ENCODE results near the gene MRPS2.
"Not testable (repeated sequence)": the region's sequence is repeated elsewhere in the genome, so short reads cannot be mapped to it uniquely, and the experiment has no call there.

The MRPS2 gene

DNA sequence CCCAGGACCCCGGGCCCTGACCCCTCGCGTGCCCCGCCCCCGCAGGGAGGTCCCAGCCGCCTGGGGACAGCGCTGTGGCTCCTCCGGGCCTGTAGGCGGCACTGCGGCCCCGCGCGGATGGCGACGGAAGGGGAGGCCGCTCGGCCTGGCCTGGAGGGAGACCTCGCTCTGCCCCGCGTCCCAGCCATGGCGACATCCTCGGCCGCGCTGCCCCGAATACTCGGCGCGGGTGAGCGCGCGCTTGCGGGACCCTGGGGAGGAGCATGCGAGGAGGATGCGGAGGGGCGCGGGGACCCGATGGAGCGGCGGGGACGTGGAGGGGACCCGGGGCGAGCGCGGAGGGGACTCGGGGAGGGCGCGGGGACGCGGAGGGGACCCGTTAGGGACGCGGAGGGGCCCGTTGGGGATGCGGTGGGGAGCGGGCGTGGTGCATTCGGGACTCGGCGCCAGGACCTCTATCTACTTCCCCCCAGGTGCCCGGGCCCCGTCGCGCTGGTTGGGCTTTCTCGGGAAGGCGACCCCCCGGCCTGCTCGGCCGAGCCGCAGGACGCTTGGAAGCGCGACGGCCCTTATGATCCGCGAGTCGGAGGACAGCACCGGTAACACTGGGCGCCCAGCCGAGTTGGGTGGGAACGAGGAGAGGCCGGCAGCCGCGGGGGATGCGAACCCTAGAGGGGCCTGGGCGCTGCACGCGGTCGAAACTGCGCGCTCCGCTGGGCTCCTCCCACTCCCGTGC lies at the start of gene MRPS2:
MRPS2 (plus strand) TSS at position 158 of the 736 bp plus-strand sequence; CDS start at position 187, 29 bp downstream.
- peaks cover 34% of the 10 kb centered on the region for H3K4me1 Mint-ChIP-seq
- H3K27ac Mint-ChIP-seq: peak within 1 kb of the TSS; percentile 98
- H3K27me3 Mint-ChIP-seq: no peaks in the 10 kb centered on the region
- H3K9me3 Mint-ChIP-seq: no peaks in the 10 kb centered on the region
- peak; percentile 88 to 91 for DNase-seq
- ATAC-seq: peak; percentile 95
- H3K4me3 Mint-ChIP-seq: peak within 1 kb of the TSS; percentile 89 to 94

DNA sequence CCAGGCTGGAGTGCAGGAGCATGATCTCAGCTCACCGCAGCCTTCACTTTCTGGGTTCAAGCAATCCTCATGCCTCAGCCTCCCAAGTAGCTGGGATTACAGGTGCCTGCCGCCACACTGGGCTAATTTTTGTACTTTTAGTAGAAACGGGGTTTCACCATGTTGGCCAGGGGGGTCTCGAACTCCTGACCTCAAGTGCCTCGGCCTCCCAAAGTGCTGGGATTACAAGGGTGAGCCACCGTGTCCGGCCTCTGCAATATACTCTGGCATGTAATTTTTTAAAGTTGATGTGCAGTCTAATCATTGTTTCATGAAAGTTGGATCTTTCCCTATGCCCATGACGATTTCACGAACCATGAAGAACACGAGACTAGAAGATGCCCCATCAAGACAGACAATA lies 49.5 kb upstream of the MRPS2 start:
- Mint-ChIP-seq H3K27me3 (peaks cover 9% of the 10 kb centered on the region), H3K9me3 (no peaks in the 10 kb centered on the region), H3K4me1 (no peaks in the 10 kb centered on the region), H3K4me3 (no peak overlapping the region), H3K27ac (no peak overlapping the region)
- ATAC-seq (no peak), DNase-seq (no peak)

DNA sequence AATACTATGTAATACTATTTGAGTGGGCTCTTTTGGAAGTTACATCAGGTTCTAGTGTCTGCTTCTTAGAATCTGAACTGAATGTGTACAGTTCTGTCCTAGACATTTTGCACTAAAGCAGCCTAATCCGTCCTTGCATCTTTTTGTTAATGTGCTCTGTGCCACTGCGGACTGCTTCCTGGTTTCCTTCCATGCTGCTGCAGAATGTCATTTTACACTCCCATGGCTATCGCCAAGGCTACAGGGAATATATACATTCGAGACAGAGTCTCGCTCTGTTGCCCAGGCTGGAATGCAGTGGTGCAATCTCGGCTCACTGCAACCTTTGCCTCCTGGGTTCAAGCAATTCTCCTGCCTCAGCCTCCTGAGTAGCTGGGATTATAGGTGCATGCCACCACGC lies 48.6 kb upstream of the MRPS2 start:
- peaks cover 14% of the 10 kb centered on the region for H3K27me3 Mint-ChIP-seq
- ATAC-seq, H3K9me3 Mint-ChIP-seq, H3K4me1 Mint-ChIP-seq, DNase-seq, H3K4me3 Mint-ChIP-seq, H3K27ac Mint-ChIP-seq: not testable (repeated sequence)

DNA sequence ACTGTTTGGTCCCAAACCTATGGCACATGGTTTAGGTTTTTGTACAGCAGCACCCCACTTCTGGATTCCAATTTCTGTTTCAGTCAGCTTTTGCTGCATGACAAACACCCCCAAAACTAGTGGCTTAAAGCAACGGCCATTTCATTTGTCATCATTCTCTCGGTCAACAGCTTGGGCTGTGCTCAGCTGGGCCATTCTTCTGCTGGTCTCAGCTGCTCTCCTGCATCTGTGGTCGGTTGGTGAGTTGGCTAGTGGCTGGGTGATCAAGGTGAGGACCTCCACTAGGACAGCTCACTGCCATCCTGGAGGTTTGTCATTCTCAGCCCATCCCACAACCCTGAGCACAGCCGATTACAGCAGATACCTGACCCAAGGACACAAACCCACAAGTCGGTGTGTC lies 45.7 kb upstream of the MRPS2 start:
- no peak overlapping the region for H3K27ac Mint-ChIP-seq
- H3K27me3 Mint-ChIP-seq: peaks cover 39% of the 10 kb centered on the region
- no peak for DNase-seq
- ATAC-seq: no peak
- no peaks in the 10 kb centered on the region for H3K9me3 Mint-ChIP-seq
- H3K4me1 Mint-ChIP-seq: no peaks in the 10 kb centered on the region
- H3K4me3 Mint-ChIP-seq: no peak overlapping the region

DNA sequence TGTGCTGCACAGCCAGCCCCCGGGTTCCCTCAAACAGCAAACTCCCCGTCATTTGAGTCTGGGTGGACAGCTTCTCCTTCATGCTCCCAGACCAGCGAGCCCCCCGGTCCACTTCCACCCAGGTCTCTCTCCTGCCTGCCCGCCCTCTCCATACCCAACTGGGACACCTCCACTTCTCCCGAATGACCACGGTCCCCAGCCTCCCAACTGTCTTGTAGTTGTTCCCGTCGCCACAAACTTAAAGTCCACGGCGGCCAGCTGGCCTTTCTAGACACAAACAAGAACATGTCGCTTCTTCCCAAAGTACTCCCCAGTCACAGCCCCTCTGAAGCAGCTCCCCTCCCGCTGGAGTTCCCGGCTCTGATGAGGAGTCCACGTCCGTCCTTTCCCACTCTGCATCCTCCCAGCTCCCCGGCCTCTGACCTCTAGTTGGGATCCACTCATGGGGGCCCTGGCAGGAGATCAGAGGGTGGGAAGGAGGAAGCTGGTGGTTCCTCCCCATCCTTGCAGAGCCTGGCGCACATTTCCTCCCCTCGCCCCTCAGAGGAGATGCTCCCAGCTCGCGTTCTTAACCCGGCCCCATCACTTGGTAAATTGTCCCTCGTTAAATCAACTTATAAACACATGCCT lies 45.0 kb upstream of the MRPS2 start:
- H3K27me3 Mint-ChIP-seq: peaks cover 47% of the 10 kb centered on the region

DNA sequence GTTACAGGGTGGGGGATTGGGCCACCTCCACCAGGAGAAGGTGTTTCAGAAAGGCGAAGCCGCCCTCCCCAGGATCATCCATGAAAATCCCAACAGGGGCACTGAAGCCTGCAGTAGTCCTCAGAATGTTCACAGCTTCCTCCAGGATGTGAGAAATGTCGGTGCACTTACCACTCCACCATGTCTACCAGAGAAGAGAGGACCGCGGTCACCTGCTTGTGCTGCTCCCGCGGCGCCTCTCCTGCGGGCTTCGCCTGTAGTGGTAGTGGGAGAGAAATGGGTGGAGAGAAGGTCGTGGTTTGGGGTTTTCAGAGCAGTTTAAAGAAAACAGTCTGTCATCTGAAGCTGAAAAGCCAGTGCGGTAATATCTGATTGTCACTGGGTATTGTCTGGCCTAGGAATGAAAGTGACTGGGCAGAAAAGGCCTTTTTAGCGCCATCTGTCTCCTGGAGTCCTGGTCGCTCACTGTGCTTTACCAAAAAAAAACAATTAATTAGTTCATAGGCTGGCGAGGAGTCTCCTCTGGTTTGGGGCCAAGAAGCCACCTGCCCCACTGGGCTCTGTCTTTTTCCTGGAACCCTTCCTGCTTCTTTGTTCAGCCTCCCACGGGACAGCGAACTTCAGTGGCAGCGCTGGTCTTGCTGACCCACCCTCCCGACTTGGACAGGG lies 43.9 kb upstream of the MRPS2 start:
- Mint-ChIP-seq H3K4me1 (no peaks in the 10 kb centered on the region), H3K9me3 (no peaks in the 10 kb centered on the region), H3K27me3 (peaks cover 54% of the 10 kb centered on the region), H3K4me3 (no peak overlapping the region), H3K27ac (no peak overlapping the region)
- no peak for ATAC-seq
- no peak for DNase-seq

More for the DNA sequence above, 45.0 kb upstream of the MRPS2 start:
- DNase-seq: no peak
- H3K9me3 Mint-ChIP-seq: no peaks in the 10 kb centered on the region
- no peaks in the 10 kb centered on the region for H3K4me1 Mint-ChIP-seq
- ATAC-seq: no peak
- H3K27ac Mint-ChIP-seq: peak overlapping the region in 1 of 2 donors; percentile 77
- no peak overlapping the region for H3K4me3 Mint-ChIP-seq

DNA sequence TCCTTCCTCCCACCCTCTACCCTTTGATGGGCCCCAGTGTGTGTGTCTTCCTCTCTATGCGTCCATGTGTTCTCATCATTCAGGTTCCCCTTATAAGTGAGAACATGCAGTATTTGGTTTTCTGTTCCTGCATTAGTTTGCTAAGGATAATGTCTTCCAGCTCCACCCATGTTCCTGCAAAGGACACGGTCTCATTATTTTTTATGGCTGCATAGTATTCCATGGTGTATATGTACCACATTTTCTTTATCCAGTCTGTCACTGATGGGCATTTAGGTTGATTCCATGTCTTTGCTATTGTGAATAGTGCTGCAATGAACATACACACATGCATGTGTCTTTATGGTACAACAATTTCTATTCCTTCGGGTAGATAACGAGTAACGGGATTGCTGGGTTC lies 42.0 kb upstream of the MRPS2 start:
- not testable (repeated sequence) for H3K4me1 Mint-ChIP-seq, DNase-seq, ATAC-seq, H3K27ac Mint-ChIP-seq, H3K4me3 Mint-ChIP-seq, H3K9me3 Mint-ChIP-seq
- H3K27me3 Mint-ChIP-seq: peaks cover 58% of the 10 kb centered on the region

DNA sequence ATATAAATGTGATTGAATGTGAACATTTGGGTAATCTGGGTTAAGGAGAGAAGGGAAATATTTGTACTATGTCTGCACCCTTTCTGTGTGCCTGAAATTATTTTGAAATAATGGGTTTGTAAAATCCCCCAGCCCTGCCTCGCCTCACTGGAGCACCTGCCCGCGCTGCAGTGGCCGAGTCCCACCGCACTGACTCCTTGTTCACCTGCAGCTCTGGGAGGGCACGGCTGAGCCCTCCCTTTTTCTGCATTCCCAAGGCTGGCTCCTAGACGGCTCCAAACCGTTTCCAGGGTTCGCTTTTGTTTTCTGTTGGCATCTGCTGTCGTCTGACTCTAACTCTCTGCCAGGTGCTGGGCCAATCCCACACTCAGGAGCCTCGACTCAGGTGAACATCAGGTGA lies 38.5 kb upstream of the MRPS2 start:
- no peak for ATAC-seq
- DNase-seq: no peak
- no peaks in the 10 kb centered on the region for H3K4me1 Mint-ChIP-seq
- no peak overlapping the region for H3K4me3 Mint-ChIP-seq
- no peaks in the 10 kb centered on the region for H3K9me3 Mint-ChIP-seq
- H3K27me3 Mint-ChIP-seq: peaks cover 69% of the 10 kb centered on the region
- no peak overlapping the region for H3K27ac Mint-ChIP-seq

DNA sequence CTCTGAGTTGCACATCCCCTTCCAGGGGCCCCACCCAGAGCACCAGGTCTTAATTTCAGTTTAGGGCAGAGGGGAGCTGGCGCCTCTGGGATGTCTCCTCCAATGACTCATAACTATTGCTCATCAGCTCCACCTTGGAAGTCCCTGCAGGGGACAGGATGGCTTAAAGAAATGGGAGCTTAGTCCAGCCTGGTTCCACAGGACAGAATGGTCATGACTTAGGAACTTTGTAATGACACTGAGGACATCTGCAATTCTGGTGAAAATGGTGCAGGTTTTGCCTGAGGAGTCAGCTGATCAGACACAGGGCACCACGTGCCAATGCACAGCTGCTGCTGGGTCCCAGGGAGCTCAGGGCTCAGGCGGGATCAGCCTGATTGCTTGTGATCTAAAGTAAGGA lies 37.3 kb upstream of the MRPS2 start:
- Mint-ChIP-seq H3K9me3 (no peaks in the 10 kb centered on the region), H3K27ac (no peak overlapping the region), H3K4me1 (no peaks in the 10 kb centered on the region), H3K4me3 (no peak overlapping the region), H3K27me3 (peaks cover 62% of the 10 kb centered on the region)
- DNase-seq (no peak), ATAC-seq (no peak)

DNA sequence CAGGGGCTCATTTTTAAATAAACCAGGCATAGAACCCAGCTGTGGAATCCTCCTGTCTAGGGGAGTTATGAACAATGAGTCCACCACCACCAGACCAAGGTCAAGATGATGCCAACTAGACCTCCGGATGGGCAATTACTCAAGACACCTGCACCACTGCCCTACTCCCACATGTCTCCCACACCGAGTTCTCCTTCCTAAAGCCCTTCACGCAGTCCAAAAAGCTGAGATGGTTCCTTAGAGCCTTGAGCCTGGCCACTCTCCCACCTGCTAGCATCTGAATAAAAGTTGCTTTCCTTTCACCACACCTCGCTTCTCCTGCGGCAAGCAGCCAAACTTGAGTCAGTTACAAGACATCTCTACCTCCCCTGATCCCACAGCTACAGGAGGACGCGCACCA lies 36.3 kb upstream of the MRPS2 start:
- no peak for ATAC-seq
- H3K27me3 Mint-ChIP-seq: peaks cover 62% of the 10 kb centered on the region
- H3K9me3 Mint-ChIP-seq: no peaks in the 10 kb centered on the region
- H3K4me3 Mint-ChIP-seq: no peak overlapping the region
- no peaks in the 10 kb centered on the region for H3K4me1 Mint-ChIP-seq
- no peak for DNase-seq
- H3K27ac Mint-ChIP-seq: no peak overlapping the region

DNA sequence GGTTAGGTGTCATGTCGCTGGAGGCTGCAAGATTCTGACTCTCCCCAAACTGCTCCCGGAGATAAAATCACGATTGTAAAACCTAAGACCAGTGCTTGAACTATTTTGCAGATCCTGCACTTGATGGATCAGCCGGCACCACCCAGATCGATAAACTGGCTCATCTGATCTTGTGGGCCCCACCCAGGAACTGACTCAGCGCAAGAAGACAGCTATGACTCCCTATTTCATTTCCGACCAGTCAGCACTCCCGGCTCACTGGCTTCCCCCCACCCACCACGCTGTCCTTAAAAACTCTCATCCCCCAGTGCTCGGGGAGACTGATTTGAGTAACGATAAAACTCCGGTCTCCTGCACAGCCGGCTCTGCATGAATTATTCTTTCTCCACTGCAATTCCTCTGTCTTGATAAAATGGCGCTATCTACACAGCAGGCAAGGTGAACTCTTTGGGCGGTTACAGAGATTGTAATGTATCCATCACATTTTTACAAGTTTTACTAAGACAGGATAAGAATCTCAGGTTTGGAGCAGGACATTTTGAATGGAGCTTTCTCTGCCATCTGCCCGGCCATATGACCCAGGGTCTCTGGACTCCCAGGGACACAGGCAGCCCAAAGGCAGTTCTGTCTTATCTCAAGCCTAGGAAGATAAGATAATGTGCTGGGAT lies 31.5 kb upstream of the MRPS2 start:
- H3K27ac Mint-ChIP-seq: no peak overlapping the region
- H3K27me3 Mint-ChIP-seq: peaks cover 66% of the 10 kb centered on the region
- DNase-seq (peak in 1 of 2 donors; percentile 24), ATAC-seq (no peak)
- H3K4me3 Mint-ChIP-seq: no peak overlapping the region
- no peaks in the 10 kb centered on the region for H3K4me1 Mint-ChIP-seq
- no peaks in the 10 kb centered on the region for H3K9me3 Mint-ChIP-seq

DNA sequence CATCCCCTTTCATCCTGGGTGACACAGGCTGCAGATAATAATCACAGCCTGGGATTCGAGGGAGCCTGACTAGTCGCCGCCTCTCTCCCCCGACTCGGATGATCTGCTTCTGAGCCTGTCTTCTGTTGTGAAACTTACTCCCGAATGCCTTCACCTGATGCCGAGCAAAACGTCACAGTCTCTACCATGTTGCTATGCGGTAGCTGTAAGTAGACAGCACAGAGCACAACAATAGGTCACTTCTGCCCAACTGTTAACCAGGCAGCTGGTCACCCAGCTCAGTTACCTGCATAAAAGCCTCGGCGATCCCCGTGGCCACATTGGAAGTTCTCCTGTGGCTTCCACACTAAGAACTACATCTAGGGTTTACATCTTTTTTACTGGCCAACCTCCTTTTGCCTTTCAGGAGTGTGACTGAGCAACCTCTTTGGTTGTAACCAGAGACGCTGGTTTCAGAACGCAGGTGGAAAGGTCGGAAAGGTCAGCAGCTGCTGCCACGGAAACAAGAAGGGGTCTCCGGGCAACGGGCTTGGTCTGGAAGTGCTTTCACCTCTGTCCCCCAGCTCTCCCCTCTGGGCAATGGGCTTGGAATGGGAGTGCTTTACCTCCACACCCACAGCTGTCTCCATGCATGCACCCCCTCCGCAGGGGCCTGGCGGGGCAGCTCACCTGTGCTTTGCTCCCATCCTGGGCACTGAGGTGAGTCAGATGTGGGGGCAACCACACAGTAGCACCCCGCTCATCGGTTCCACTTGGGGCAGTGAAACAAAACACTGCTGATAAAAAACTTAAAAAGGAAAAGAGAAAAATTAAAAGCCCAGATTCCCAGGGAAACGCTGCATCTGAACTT lies 28.5 kb upstream of the MRPS2 start:
- H3K4me1 Mint-ChIP-seq: no peaks in the 10 kb centered on the region
- peaks cover 72% of the 10 kb centered on the region for H3K27me3 Mint-ChIP-seq
- H3K9me3 Mint-ChIP-seq: no peaks in the 10 kb centered on the region
- ATAC-seq: no peak
- H3K4me3 Mint-ChIP-seq: no peak overlapping the region
- no peak overlapping the region for H3K27ac Mint-ChIP-seq
- no peak for DNase-seq

DNA sequence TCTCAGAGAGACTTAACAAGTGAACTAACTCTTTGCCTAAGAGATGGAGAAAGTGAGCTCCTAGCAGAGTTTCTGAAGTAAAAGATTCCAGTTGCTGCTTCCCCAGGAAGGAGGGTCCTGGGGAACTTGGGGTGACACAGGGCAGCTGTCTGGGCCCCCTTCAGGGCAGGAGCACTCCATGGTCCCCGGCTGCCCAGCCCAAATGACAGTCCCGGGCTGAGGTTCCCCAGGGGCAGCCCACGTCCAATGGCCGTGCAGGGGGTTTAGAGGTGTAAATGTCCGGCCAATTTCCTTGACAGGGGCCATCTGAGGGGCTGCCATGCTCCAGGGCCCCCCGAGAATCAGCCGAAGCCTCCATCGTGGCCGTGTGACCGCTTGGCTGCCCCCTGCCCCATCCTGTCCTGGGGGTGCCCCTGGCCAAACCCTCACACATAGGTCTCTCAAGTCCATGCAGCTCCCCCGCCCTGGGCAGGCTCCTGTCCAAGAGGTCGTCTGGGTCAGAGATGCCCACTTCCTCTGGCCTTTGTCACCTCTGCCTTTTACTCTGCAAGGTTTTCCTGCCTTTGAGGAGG lies 26.4 kb upstream of the MRPS2 start:
- no peaks in the 10 kb centered on the region for H3K9me3 Mint-ChIP-seq
- H3K4me3 Mint-ChIP-seq: no peak overlapping the region
- H3K27me3 Mint-ChIP-seq: peaks cover 81% of the 10 kb centered on the region
- DNase-seq: no peak
- no peak overlapping the region for H3K27ac Mint-ChIP-seq
- no peak for ATAC-seq
- H3K4me1 Mint-ChIP-seq: peaks cover 6% of the 10 kb centered on the region

DNA sequence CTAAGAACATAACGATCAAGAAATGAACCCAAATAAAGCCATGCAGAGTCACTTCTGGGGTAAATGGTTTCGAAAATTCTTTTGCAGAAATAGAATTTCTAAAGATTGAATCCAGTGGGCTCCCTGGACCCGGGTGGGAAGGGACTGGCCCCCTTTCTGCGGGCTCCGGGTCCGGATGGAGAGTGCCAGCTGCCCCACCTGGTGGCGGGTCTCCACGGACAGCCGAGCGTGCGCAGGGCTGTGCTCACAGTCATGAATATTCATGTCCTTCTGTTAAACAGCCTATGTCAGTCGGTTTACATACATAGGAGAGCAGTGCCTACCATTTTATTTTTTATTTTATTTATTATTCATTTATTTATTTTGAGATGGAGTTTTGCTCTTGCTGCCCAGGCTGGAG lies 25.6 kb upstream of the MRPS2 start:
- H3K9me3 Mint-ChIP-seq: no peaks in the 10 kb centered on the region
- peaks cover 6% of the 10 kb centered on the region for H3K4me1 Mint-ChIP-seq
- peaks cover 78% of the 10 kb centered on the region for H3K27me3 Mint-ChIP-seq
- H3K4me3 Mint-ChIP-seq: no peak overlapping the region
- peak; percentile 61 for ATAC-seq
- DNase-seq: no peak
- no peak overlapping the region for H3K27ac Mint-ChIP-seq
